Measurements from ENCODE around the gene ARHGAP24. TPM values are rescaled to one million over a fixed set of nuclear protein-coding genes. Genes with fewer than 3 reads are reported as not detected.

Gene ARHGAP24
- total and polyA plus RNA-seq, 10 of the 15 experiments (the other 5 are each of a cell fraction or from before 2014, with no cell fraction given) = 0.10 to 4.2 (median 0.52) TPM

DNA sequence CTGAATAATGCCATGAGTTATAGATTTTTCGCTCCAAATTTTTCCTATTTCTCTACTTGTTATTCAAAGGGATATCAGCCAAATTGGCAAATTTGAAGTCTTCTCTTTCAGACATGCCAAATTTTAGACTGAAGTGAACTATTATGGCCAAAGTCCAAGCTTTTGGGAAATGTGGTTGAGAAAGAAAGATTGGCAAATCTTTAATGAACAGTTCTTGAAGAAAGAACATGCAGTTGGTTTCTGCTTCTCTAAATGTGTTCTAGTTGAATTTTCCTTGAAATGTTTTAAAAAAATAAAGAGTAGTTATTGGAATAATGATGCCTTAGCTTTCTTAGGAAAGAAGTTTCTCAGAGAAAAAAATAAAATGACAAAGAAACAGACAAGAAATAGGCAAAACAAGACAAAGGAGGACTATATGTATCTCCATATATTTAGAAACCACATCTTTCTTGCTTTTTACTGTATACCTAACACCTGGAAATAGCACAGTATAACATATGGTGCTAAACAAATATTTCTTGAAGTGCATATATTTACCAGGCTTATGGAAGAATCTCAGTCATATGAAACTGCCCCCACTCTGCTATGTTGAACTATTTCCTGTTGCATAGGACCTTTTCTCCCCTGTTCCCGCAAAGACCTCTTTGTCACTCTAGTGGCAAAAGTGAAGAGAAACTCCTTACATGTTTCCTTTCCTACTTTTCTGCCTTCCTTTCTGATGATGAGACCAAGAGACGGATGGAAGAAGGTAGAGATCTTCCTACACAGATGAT lies 250.0 kb downstream of the ARHGAP24 start:
- no peak overlapping the region for H2AFZ ChIP-seq (ENCODE audit: control insufficient read depth, low read depth, low read length)
- H3K79me2 ChIP-seq (ENCODE audit: control insufficient read depth, insufficient read depth, low read length) = no peaks in the 10 kb centered on the region
- peaks cover 20% of the 10 kb centered on the region for H3K4me1 ChIP-seq (ENCODE audit: control insufficient read depth, insufficient read depth, low read length)
- no peaks in the 10 kb centered on the region for H3K9me3 ChIP-seq (replicated peaks; ENCODE audit: control insufficient read depth, insufficient read depth, low read length)
- FAIRE-seq = peak; percentile 78
- H3K4me3 ChIP-seq = no peak overlapping the region
- SMC1A ChIA-PET (ENCODE audit: uncharacterized antibody, unreplicated experiment) = interaction anchor here (0.9 to 1.6 kb wide), 3 partner anchors 11 to 227 kb away, joined by 3 to 4 read pairs (median 3); no protein-coding TSS in a partner anchor
- BruUV-seq (replicated peaks) = no TSS peak
- RAD21 ChIA-PET (ENCODE audit: unreplicated experiment) = interaction anchor here (1.2 kb wide), 1 partner anchor 54 kb away, joined by 3 read pairs; no protein-coding TSS in a partner anchor
- peak overlapping the region; percentile 31; the same call in 1 of the 2 replicates for H3K27ac ChIP-seq (ENCODE audit: control insufficient read depth, insufficient read depth)
- ATAC-seq = peak; percentile 40
- CTCF ChIA-PET = no interaction called here
- POLR2A ChIA-PET = no interaction called here
- 46% methylated on average over 3 of the region's 3 CpGs for WGBS (ENCODE audit: insufficient coverage, insufficient replicate concordance, low lambda C conversion rate, missing lambda C conversion rate)
- H3K36me3 ChIP-seq (ENCODE audit: control insufficient read depth in 2 of 2, insufficient read depth in 2 of 2, low read length in 1 of 2) = no peaks in the 10 kb centered on the region
- H4K20me1 ChIP-seq (ENCODE audit: control insufficient read depth, insufficient read depth) = no peaks in the 10 kb centered on the region
- peak overlapping the region; percentile 56 for H3K4me2 ChIP-seq (ENCODE audit: control insufficient read depth, insufficient read depth)
- H3K9ac ChIP-seq (ENCODE audit: control insufficient read depth, insufficient read depth, low read length) = no peak overlapping the region
- H3K27me3 ChIP-seq (replicated peaks in 1 of 2; ENCODE audit: control insufficient read depth in 2 of 2, insufficient read depth in 2 of 2, low read length in 1 of 2) = no peaks in the 10 kb centered on the region
- intact Hi-C loops (cut with micrococcal nuclease; ENCODE audit: unreplicated experiment) = no loop called here
- no peak for TF ChIP-seq BACH1 (IDR thresholded peaks at IDR 0.05; ENCODE audit: borderline replicate concordance)
- no peak for TF ChIP-seq BHLHE40 (IDR thresholded peaks at IDR 0.05; ENCODE audit: borderline replicate concordance in 1 of 2, low read depth in 2 of 2, low read length in 1 of 2)
- no peak for TF ChIP-seq ZNF384 (IDR thresholded peaks at IDR 0.05; ENCODE audit: borderline replicate concordance, low read depth, low read length)
- no peak for TF ChIP-seq YY1 (IDR thresholded peaks at IDR 0.05; ENCODE audit: low read depth, low read length)
- TF ChIP-seq CREM (IDR thresholded peaks at IDR 0.05; ENCODE audit: low read depth) = no peak
- no peak for TF ChIP-seq HDGF (IDR thresholded peaks at IDR 0.05)
- TF ChIP-seq, protein P1, sequence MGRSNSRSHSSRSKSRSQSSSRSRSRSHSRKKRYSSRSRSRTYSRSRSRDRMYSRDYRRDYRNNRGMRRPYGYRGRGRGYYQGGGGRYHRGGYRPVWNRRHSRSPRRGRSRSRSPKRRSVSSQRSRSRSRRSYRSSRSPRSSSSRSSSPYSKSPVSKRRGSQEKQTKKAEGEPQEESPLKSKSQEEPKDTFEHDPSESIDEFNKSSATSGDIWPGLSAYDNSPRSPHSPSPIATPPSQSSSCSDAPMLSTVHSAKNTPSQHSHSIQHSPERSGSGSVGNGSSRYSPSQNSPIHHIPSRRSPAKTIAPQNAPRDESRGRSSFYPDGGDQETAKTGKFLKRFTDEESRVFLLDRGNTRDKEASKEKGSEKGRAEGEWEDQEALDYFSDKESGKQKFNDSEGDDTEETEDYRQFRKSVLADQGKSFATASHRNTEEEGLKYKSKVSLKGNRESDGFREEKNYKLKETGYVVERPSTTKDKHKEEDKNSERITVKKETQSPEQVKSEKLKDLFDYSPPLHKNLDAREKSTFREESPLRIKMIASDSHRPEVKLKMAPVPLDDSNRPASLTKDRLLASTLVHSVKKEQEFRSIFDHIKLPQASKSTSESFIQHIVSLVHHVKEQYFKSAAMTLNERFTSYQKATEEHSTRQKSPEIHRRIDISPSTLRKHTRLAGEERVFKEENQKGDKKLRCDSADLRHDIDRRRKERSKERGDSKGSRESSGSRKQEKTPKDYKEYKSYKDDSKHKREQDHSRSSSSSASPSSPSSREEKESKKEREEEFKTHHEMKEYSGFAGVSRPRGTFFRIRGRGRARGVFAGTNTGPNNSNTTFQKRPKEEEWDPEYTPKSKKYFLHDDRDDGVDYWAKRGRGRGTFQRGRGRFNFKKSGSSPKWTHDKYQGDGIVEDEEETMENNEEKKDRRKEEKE (IDR thresholded peaks at IDR 0.05) = no peak
- in situ Hi-C loops (cut with MboI) = no loop called here
- DNase-seq (ENCODE audit: low read depth, low spot score) = no peak
